GM19455 (cell line): ENCODE measurements around the gene GPATCH2.

Experiments
- ATAC-seq: cut with Tn5 transposase; IDR thresholded peaks from one replicate; pipeline ENCODE4 v1.9.1; 2021; ENCODE audit not compliant: unreplicated experiment

Gene GPATCH2

GRCh38 chr1:217379336-217379735 lies 251.6 kb downstream of the GPATCH2 start:
- no peak for ATAC-seq
